Esophagus muscularis mucosa (tissue), 3 donors: Measurements from ENCODE around the gene EPN1.

ENCODE experiments used
- POLR2A ChIP-seq: fragments of 450-650 bp; IDR thresholded peaks from one replicate; pipeline ENCODE4 v1.6.1; 2017; ENCODE audit warnings: antibody characterized with exemption, moderate library complexity, mild to moderate bottlenecking, low read depth
- TF ChIP-seq, protein P1 (sequence below), 3 experiments: fragments of 200-600 bp in 2 of 3; fragments of 450-650 bp in 1 of 3; sonication (generic) in 2 of 3; IDR thresholded peaks; one replicate each; pipeline ENCODE4 v1.5.1; 2017 to 2019; ENCODE audit warnings: antibody characterized with exemption in 3 of 3, mild to moderate bottlenecking in 2 of 3, moderate library complexity in 1 of 3

DNA sequence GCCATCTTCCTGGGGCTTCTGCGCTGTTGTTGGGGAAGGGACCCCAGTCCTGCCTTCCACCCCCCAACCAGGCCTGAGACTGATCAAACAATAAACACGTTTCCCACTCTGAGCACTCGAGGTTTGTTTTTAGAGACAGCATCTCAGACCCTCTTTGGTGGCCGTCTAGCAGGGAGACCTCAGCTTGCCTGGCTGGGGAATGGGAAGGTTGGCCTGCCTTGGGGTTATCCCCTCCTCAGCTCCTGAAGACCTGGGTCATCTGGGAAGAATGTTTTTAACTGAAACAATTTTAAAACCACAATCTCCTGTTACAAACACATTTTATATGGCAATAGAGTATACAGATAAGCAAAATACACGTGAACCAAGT lies 29.5 kb upstream of the EPN1 start:
- TF ChIP-seq POLR2A: no peak
- TF ChIP-seq, protein P1, sequence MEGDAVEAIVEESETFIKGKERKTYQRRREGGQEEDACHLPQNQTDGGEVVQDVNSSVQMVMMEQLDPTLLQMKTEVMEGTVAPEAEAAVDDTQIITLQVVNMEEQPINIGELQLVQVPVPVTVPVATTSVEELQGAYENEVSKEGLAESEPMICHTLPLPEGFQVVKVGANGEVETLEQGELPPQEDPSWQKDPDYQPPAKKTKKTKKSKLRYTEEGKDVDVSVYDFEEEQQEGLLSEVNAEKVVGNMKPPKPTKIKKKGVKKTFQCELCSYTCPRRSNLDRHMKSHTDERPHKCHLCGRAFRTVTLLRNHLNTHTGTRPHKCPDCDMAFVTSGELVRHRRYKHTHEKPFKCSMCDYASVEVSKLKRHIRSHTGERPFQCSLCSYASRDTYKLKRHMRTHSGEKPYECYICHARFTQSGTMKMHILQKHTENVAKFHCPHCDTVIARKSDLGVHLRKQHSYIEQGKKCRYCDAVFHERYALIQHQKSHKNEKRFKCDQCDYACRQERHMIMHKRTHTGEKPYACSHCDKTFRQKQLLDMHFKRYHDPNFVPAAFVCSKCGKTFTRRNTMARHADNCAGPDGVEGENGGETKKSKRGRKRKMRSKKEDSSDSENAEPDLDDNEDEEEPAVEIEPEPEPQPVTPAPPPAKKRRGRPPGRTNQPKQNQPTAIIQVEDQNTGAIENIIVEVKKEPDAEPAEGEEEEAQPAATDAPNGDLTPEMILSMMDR (IDR thresholded peaks at IDR 0.05): no peak
